KG1 (cell line): Measurements from ENCODE around the gene IVD.
A peak's percentile ranks its signal among the peaks of the same experiment; 100 is the strongest.

ENCODE experiments used
- DNase-seq: peaks from one replicate; lab custom pipeline; 2025; lab: John Stamatoyannopoulos, UW

IVD gene

GRCh38 chr15:40460404-40460803, 54.8 kb downstream of the IVD start:
- DNase-seq, result no peak

GRCh38 chr15:40461958-40462357, 56.4 kb downstream of the IVD start:
- no peak for DNase-seq

DNA sequence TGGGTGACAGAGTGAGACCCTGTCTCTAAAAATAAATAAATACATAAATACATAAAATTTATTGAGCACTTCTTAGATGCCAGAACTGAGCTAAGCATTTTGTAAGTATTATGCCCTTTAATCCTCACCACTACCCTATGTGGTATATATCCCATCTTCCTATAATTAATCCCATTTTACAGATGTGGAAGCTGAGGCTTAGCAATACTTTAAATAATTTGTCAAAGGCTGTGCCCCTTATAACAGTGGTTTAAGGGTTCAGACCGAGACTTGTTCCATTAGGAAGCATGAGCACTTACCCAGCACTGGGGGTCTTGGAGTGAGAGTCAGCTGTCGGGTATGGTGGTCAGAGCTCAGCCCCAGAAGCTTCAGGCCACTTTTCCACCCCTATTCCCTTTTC, 57.7 kb downstream of the IVD start:
- DNase-seq, result no peak

GRCh38 chr15:40463886-40464545, 58.4 kb downstream of the IVD start:
- no peak for DNase-seq

GRCh38 chr15:40464595-40465185, 59.1 kb downstream of the IVD start:
- DNase-seq, result no peak

DNA sequence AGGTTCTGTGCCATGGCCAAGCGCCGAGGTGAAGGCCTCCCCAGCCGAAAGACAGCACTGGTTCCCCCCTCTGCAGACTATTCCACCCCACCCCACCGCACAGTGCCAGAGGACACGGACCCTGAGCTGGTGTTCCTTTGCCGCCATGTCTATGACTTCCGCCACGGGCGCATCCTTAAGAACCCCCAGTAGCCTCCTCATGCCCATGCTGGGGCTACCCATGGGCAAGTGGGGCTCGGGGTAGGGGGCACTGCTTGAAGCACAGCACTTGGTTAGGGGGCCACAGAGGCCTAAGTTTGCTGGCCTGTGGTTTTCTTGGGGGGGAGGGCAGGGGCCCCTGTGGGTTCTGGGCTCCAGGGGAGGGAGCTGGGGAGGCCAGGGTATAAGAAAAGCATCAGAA, 60.3 kb downstream of the IVD start:
- no peak for DNase-seq

GRCh38 chr15:40466426-40467260, 61.0 kb downstream of the IVD start:
- no peak for DNase-seq

- DNase-seq, result no peak
Observed at GRCh38 chr15:40467261-40467615, 61.6 kb downstream of the IVD start.

GRCh38 chr15:40468898-40469331, 63.3 kb downstream of the IVD start:
- DNase-seq, result no peak

- no peak for DNase-seq
Observed at GRCh38 chr15:40469776-40470390, 64.3 kb downstream of the IVD start.

- DNase-seq, result peak; percentile 15
Observed at GRCh38 chr15:40470423-40471104, 65.0 kb downstream of the IVD start, which contains the start of gene CHST14. TSS of gene CHST14 (plus strand) at chr15:40470984. CDS start at chr15:40471214, 230 bp downstream.
